Muscle of leg (tissue), 11 donors: ENCODE results near the gene PRKCE. TPM values are rescaled to one million over a fixed set of nuclear protein-coding genes. Genes with fewer than 3 reads are reported as not detected.

ENCODE experiments used
- DNase-seq: peaks from one replicate; pipeline ENCODE4 v3.0.0; 2013
- H3K27ac ChIP-seq: one replicate; pipeline ENCODE4 v1.5.1; 2013; ENCODE audit warnings: mild to moderate bottlenecking, low read length, control low read depth
- H3K27me3 ChIP-seq: one replicate; pipeline ENCODE4 v1.6.1; 2013; ENCODE audit warnings: low read length; ENCODE audit not compliant: control insufficient read depth, insufficient read depth
- H3K36me3 ChIP-seq: one replicate; pipeline ENCODE4 v1.6.1; 2013; ENCODE audit warnings: low read length; ENCODE audit not compliant: control insufficient read depth, insufficient read depth
- H3K4me1 ChIP-seq: one replicate; pipeline ENCODE4 v1.6.1; 2013; ENCODE audit warnings: low read length; ENCODE audit not compliant: control insufficient read depth, insufficient read depth
- H3K4me3 ChIP-seq: one replicate; pipeline ENCODE4 v1.5.1; 2013; ENCODE audit warnings: low read length, control low read depth
- H3K9me3 ChIP-seq: replicated peaks from 2 replicates; pipeline ENCODE4 v1.6.1; 2013; ENCODE audit warnings: low read depth, low read length; ENCODE audit not compliant: control insufficient read depth
- WGBS: methylation state at CpG from one replicate; pipeline ENCODE4 v1.1.5; 2013; ENCODE audit warnings: missing lambda C conversion rate; ENCODE audit not compliant: insufficient coverage; 5-methylcytosine and 5-hydroxymethylcytosine counted together
- polyA plus RNA-seq, 8 donors: library from polyadenylated mRNA; unstranded; fragments of 120-200 nt; gene quantifications; one replicate each; pipeline versions ENCODE4 v1.2.1 to v1.2.3, GENCODE V29; 2013; ENCODE audit warnings: inconsistent platforms in 1 of 8, low replicate concordance in 1 of 8; ENCODE audit not compliant: insufficient read length in 8 of 8, insufficient read depth in 1 of 8
- total RNA-seq: library from RNA; stranded (reverse); fragments of 120-200 nt; gene quantifications from one replicate; pipeline ENCODE4 v1.2.4, GENCODE V29; 2013

The PRKCE gene
- total and polyA plus RNA-seq, 9 donors: 3.5 to 8.6 (median 6.3) TPM

DNA sequence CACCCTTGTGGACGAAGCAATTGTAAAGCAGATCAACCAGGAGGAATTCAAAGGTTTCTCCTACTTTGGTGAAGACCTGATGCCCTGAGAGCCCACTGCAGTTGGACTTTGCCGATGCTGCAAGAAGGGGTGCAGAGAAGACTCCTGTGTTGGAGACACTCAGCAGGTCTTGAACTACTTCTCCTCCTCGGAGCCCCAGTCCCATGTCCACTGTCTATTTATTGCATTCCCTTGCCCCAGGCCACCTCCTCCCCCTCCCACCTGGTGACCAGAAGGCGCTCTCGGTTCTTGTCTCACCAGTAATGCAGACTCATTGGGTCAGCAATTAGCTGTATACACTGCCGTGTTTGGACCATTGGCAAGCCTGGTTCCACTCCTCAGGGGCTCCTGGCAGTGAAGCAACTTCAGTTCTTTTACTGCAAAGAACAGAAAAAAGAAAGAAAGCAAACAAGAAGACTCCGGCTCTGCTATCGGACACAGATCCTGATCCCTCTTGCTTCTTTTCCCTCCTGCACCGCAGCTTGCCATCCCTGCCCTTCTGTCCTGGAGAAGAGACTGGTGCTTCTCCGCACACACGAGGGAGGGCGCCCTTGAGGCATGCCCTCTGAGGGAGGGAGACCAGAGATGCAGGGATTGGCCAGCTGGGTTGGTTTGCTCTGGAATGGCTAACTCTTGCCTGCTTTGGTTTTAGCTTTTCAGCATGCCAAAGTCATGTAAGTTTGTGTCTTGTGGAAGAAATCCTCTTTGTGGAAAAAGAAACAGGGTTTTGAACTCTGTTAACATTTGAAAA, 533.5 kb downstream of the PRKCE start:
- no peak overlapping the region for H3K27ac ChIP-seq
- H3K4me3 ChIP-seq: no peak overlapping the region
- 88% methylated on average over 6 of the region's 12 CpGs for WGBS
- DNase-seq: no peak
- H3K9me3 ChIP-seq: no peaks in the 10 kb centered on the region
- peaks cover 5% of the 10 kb centered on the region for H3K4me1 ChIP-seq
- no peaks in the 10 kb centered on the region for H3K27me3 ChIP-seq
- H3K36me3 ChIP-seq: no peaks in the 10 kb centered on the region

DNA sequence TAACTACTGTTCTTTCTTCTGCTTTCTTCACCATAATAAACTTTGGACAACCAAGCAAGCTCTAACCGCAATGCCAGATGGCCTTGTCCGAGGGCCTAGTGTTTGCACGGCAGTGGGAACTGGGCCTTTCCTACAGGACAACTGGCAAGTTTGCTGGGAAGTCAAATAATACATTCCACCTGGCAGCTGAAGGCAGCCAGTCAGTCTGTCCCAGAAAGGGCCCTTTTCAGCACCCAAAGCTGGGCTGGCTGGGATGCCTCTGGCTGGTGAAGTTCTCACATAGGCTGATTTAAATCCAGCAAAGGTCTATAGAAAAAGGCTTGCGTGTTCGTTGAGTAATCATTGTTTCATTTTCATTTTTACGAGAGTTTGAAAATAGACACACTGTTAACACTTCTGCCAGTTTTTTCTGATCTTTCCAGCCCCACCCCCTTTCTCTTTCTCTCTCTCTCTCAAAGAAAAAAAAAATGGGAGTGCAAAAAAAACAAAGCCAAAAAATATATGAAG, 535.7 kb downstream of the PRKCE start:
- Histone ChIP-seq H3K27ac (peak overlapping the region; percentile 52), H3K4me3 (no peak overlapping the region), H3K27me3 (no peaks in the 10 kb centered on the region), H3K9me3 (no peaks in the 10 kb centered on the region), H3K4me1 (peaks cover 5% of the 10 kb centered on the region), H3K36me3 (no peaks in the 10 kb centered on the region)
- peak; percentile 49 for DNase-seq
- 64% methylated on average over 3 of the region's 6 CpGs for WGBS

DNA sequence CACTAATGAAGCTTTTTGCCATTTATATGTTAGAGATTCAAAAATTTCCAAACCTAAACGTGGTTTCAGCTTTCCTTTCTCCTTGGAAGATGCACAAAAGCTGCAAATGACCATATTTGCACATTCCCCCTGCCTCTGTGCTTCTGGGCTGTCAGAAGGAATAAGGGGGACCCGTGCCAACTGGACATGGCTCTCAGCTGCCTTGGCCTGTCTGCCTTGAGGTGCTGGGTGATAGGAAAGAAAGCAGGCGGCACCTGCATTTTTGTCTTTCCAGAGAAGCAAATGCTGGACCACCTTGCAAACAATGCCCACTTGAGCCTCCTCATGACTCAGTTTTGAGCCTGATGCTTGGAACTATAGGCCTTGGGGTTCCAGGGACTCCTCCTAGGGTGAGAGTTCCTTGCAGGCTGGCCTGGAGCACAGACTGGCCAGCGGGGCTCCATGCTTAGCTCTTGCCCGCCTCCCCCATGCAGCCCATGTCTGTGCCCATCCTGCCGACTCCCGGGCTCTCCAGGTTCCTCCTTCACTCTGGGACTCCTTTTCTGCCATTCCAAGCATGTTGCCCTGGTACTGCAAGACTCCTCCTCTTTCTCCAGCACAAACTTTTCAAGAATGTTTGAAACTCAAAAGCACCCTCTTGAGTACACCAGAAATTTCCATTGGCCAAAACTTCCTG, 536.7 kb downstream of the PRKCE start:
- WGBS: 76% methylated on average over 5 of the region's 7 CpGs
- Histone ChIP-seq H3K27me3 (no peaks in the 10 kb centered on the region), H3K9me3 (no peaks in the 10 kb centered on the region), H3K36me3 (no peaks in the 10 kb centered on the region), H3K4me3 (no peak overlapping the region), H3K27ac (no peak overlapping the region), H3K4me1 (peaks cover 5% of the 10 kb centered on the region)
- peak; percentile 18 for DNase-seq

DNA sequence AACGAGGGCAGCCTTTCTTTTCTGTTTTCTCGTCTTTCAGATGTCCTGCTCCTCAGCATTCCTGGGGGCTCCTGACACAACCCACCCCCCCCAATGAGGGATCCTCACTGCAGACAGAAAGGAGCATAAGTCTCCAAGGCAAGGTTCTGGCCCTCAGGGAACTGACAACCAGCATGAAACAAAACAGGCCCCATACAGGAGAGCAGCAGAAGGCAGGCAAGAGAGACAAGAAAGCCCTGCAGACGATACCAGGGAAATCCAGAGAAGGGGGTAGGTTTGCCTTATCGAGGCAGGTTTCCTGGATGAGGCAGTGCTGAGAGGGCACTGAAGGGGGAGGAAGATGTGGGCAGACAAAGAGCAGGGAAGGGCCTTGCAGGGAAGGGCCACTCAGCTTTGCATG, 541.9 kb downstream of the PRKCE start:
- 51% methylated on average over 2 of the region's 4 CpGs for WGBS
- no peak overlapping the region for H3K4me3 ChIP-seq
- no peak for DNase-seq
- H3K4me1 ChIP-seq: peaks cover 2% of the 10 kb centered on the region
- H3K27me3 ChIP-seq: no peaks in the 10 kb centered on the region
- no peaks in the 10 kb centered on the region for H3K36me3 ChIP-seq
- no peaks in the 10 kb centered on the region for H3K9me3 ChIP-seq
- no peak overlapping the region for H3K27ac ChIP-seq

DNA sequence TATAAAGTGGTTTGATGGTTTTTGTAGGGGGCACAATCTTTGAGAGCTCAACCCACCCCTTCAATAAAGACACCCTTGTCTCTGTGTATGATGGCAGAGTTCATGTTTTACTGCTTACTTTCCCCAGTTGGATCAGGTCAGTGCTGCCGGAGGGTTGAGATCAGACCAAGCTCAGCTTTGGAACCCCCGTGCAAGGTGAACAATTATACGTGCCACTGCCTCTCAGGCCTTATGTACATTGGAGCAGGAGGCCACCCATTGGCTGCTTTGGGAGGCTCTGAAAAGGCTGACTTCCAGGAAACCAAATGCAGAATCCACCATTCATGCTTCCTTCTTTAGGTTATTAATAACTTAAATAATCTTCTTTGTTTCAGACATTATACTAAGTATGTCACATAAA, 542.4 kb downstream of the PRKCE start:
- no peaks in the 10 kb centered on the region for H3K36me3 ChIP-seq
- no peaks in the 10 kb centered on the region for H3K27me3 ChIP-seq
- H3K9me3 ChIP-seq: no peaks in the 10 kb centered on the region
- DNase-seq: no peak
- H3K4me1 ChIP-seq: peaks cover 2% of the 10 kb centered on the region
- no peak overlapping the region for H3K4me3 ChIP-seq
- 73% methylated on average over 3 of the region's 3 CpGs for WGBS
- H3K27ac ChIP-seq: no peak overlapping the region

DNA sequence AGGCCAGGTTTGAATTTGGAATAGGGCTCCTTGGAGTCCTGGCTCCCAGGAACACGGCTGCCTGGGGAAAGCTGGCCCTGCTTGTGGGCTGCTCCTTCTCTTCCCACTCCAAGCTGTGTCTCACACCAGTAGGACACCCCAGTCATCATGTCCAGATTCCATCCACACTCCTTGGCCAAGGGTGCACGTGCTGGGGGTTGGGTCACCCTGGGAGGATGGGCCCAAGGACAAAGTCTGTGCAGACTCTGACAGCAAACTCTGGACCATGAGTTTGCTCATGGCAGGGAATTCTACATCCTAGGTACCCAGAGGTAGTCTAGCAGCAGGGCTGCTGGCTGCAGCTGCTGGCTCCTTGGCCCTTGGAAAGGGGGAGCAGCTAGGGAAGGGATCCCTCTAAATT, 543.4 kb downstream of the PRKCE start:
- no peak for DNase-seq
- no peaks in the 10 kb centered on the region for H3K36me3 ChIP-seq
- peaks cover 2% of the 10 kb centered on the region for H3K4me1 ChIP-seq
- H3K27ac ChIP-seq: no peak overlapping the region
- no peaks in the 10 kb centered on the region for H3K27me3 ChIP-seq
- WGBS: 75% methylated on average over 2 of the region's 2 CpGs
- no peaks in the 10 kb centered on the region for H3K9me3 ChIP-seq
- no peak overlapping the region for H3K4me3 ChIP-seq

DNA sequence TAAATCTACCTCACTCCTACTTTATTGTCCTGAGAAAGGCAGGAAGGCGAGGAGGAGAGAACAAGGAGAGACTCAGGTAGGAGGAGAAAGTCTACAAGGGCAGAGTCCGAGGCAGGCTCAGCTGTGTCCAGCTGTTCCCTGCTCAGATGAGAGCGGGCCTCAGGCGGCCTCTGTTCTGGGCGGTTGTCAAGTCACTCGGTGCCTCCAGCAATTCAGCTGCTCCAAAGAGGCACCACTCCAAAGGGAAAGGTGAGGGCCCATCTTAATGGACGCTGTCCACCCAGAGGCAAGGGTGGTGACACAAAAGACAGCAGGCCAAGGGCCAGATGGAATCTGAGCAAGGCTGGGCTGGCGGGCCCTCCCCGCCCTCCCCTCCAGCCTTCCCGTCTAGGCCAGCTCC, 544.3 kb downstream of the PRKCE start:
- H3K36me3 ChIP-seq: no peaks in the 10 kb centered on the region
- WGBS: 67% methylated on average over 7 of the region's 10 CpGs
- no peak overlapping the region for H3K27ac ChIP-seq
- no peaks in the 10 kb centered on the region for H3K9me3 ChIP-seq
- no peaks in the 10 kb centered on the region for H3K27me3 ChIP-seq
- no peak overlapping the region for H3K4me3 ChIP-seq
- peaks cover 4% of the 10 kb centered on the region for H3K4me1 ChIP-seq
- DNase-seq: no peak

DNA sequence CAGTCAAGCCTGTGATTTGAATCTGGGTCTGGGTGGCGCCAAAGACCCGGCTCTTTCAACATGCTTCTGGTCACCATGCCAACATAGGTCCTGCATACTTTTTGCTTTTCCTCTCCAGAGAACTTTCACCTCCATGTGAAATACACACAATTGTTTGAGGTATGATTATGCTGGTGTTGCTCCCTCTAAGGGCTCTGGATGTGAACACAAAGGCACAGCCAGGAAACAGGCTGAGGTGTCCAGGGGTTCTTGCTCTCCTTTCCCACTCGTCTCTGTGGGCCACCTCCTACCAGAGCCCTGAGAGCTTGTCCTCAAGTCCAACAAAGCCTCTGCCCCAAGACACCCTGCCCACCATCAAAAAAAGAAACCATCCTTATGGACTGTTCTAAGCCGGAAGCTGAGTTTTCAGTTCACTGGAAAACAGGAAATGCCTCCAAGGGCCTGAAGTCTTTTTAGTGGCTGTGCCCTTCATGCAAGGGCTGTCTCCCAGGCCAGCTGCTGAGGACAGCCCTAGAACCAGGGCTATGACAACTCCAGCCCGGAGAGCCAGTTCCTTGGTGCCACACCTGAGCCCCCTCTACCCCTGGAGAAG, 545.5 kb downstream of the PRKCE start:
- no peak for DNase-seq
- WGBS: 57% methylated on average over 1 of the region's 5 CpGs
- no peaks in the 10 kb centered on the region for H3K36me3 ChIP-seq
- no peaks in the 10 kb centered on the region for H3K27me3 ChIP-seq
- H3K4me3 ChIP-seq: no peak overlapping the region
- H3K9me3 ChIP-seq: peaks cover 2% of the 10 kb centered on the region
- H3K4me1 ChIP-seq: peaks cover 4% of the 10 kb centered on the region
- peak overlapping the region; percentile 29 for H3K27ac ChIP-seq

DNA sequence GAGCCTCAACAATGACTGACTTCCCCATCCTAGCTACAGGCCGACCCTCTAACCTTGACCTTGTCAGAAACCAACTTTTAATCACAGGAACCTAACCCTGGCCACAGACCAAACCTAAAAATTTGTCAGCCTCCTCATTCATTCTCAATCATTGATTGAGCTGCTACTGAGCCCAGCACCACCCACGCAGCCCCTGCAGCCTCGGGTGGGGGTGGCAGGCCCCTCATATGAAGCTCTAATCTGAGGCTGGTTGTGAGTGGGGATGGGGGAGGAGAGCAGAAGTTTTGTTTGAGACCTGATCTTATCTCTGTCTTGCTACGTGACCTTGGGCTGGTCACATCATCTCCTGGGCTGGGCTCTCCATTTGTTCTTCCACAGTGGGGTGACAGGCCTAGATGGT, 546.2 kb downstream of the PRKCE start:
- H3K9me3 ChIP-seq: peaks cover 2% of the 10 kb centered on the region
- H3K27me3 ChIP-seq: no peaks in the 10 kb centered on the region
- H3K4me3 ChIP-seq: no peak overlapping the region
- 90% methylated on average over 3 of the region's 4 CpGs for WGBS
- H3K4me1 ChIP-seq: peaks cover 4% of the 10 kb centered on the region
- peak overlapping the region; percentile 29 for H3K27ac ChIP-seq
- DNase-seq: no peak
- H3K36me3 ChIP-seq: no peaks in the 10 kb centered on the region

DNA sequence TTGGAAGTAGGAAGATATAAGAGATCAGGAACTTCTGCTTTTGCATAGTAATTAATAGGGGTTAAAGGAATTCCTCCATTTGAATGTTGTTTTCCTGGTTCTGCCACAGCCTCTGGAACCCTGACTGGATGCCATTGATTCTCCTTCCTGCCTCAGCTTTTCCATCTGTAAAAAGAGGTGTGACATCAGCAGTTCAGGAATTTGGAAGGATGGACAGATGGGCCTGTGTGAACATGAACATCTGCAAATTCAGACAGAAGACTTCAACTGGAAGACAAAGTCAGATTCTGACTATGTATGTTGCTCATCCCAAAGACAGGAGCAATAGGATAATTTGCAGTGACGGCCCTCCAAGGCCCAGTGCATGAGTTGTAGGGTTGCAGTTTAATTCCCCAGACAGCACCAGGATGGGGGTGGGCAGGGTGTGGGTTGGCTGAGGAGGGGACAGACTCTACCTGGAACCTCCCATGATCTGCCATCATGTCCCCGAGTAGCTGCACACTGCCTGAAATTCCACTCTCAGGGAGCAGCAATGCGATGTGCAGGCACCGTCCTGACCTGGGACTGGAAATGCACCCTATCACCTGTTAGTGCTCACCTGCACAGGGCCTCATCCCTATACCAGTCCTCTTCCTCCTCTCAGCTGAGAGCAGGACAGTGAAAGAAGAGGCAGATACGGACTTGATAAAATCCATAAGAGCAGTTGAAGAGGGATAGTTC, 546.8 kb downstream of the PRKCE start:
- no peak overlapping the region for H3K27ac ChIP-seq
- no peaks in the 10 kb centered on the region for H3K27me3 ChIP-seq
- DNase-seq: peak; percentile 21
- no peak overlapping the region for H3K4me3 ChIP-seq
- peaks cover 4% of the 10 kb centered on the region for H3K4me1 ChIP-seq
- WGBS: 92% methylated on average over 4 of the region's 5 CpGs
- no peaks in the 10 kb centered on the region for H3K36me3 ChIP-seq
- peaks cover 2% of the 10 kb centered on the region for H3K9me3 ChIP-seq
